ENCODE data around the gene MVB12B. TPM values are rescaled to one million over a fixed set of nuclear protein-coding genes. Genes with fewer than 3 reads are reported as not detected.
"Not testable (repeated sequence)": the region's sequence is repeated elsewhere in the genome, so short reads cannot be mapped to it uniquely, and the experiment has no call there.

The MVB12B gene
- total and polyA plus RNA-seq, 2 donors = 12.2 to 13.5 TPM

GRCh38 chr9:126549246-126550006 lies 222.8 kb downstream of the MVB12B start:
- Histone ChIP-seq H3K36me3 (ENCODE audit: insufficient read depth) (no peaks in the 10 kb centered on the region), H3K4me3 (ENCODE audit: low read depth, low read length) (no peak overlapping the region), H3K4me1 (ENCODE audit: insufficient read depth) (no peaks in the 10 kb centered on the region), H3K27ac (ENCODE audit: low read depth) (no peak overlapping the region)
- 47% methylated on average over 21 of the region's 21 CpGs for WGBS
- no peak for DNase-seq (ENCODE audit: extremely low spot score)

GRCh38 chr9:126550891-126551351 lies 224.3 kb downstream of the MVB12B start:
- H3K4me1 ChIP-seq (ENCODE audit: insufficient read depth) = no peaks in the 10 kb centered on the region
- no peaks in the 10 kb centered on the region for H3K36me3 ChIP-seq (ENCODE audit: insufficient read depth)
- no peak overlapping the region for H3K27ac ChIP-seq (ENCODE audit: low read depth)
- 78% methylated on average over 15 of the region's 15 CpGs for WGBS
- no peak for DNase-seq (ENCODE audit: extremely low spot score)
- H3K4me3 ChIP-seq (ENCODE audit: low read depth, low read length) = no peak overlapping the region

- Histone ChIP-seq H3K27ac (ENCODE audit: low read depth) (no peak overlapping the region), H3K4me3 (ENCODE audit: low read depth, low read length) (no peak overlapping the region), H3K36me3 (ENCODE audit: insufficient read depth) (no peaks in the 10 kb centered on the region), H3K4me1 (ENCODE audit: insufficient read depth) (no peaks in the 10 kb centered on the region)
- 94% methylated on average over 6 of the region's 6 CpGs for WGBS
- no peak for DNase-seq (ENCODE audit: extremely low spot score)
Observed at GRCh38 chr9:126551812-126552211, 225.2 kb downstream of the MVB12B start.

GRCh38 chr9:126554292-126554691 lies 227.7 kb downstream of the MVB12B start:
- no peak for DNase-seq (ENCODE audit: extremely low spot score)
- Histone ChIP-seq H3K4me3 (ENCODE audit: low read depth, low read length) (no peak overlapping the region), H3K36me3 (ENCODE audit: insufficient read depth) (no peaks in the 10 kb centered on the region), H3K4me1 (ENCODE audit: insufficient read depth) (no peaks in the 10 kb centered on the region), H3K27ac (ENCODE audit: low read depth) (no peak overlapping the region)
- WGBS = 92% methylated on average over 8 of the region's 8 CpGs

GRCh38 chr9:126555421-126555820 lies 228.8 kb downstream of the MVB12B start:
- 91% methylated on average over 13 of the region's 13 CpGs for WGBS
- DNase-seq (ENCODE audit: extremely low spot score); H3K27ac ChIP-seq (ENCODE audit: low read depth); H3K4me1 ChIP-seq (ENCODE audit: insufficient read depth); H3K4me3 ChIP-seq (ENCODE audit: low read depth, low read length); H3K36me3 ChIP-seq (ENCODE audit: insufficient read depth): not testable (repeated sequence)

Small RNAs within 50 kb of the gene (small RNA-seq; reads per million reads assigned to genes)
- gene RF00108 = 0.24 reads per million

Measured in urinary bladder (tissue), 4 donors.